Nephron (organoid): ENCODE measurements around the gene TUBB2A.
A peak's percentile ranks its signal among the peaks of the same experiment; 100 is the strongest.

Experiments used
- H3K27ac Mint-ChIP-seq, 3 experiments: 2 replicates each; pipeline ENCODE4 v1.8.0; 2020; ENCODE audit warnings: mixed read lengths in 3 of 3, mild to moderate bottlenecking in 2 of 3, moderate library complexity in 1 of 3
- H3K27me3 Mint-ChIP-seq: 2 replicates; pipeline ENCODE4 v1.8.0; 2021; ENCODE audit warnings: low read depth, mild to moderate bottlenecking, moderate library complexity, mixed read lengths
- H3K36me3 Mint-ChIP-seq: 2 replicates; pipeline ENCODE4 v1.8.0; 2020; ENCODE audit warnings: low read depth, mixed read lengths
- H3K4me1 Mint-ChIP-seq: 2 replicates; pipeline ENCODE4 v1.8.0; 2020; ENCODE audit warnings: mixed read lengths
- H3K4me3 Mint-ChIP-seq, 3 experiments: 2 replicates each; pipeline ENCODE4 v1.8.0; 2020; ENCODE audit warnings: mild to moderate bottlenecking in 3 of 3, mixed read lengths in 3 of 3, moderate library complexity in 2 of 3
- H3K9me3 Mint-ChIP-seq: 2 replicates; pipeline ENCODE4 v1.8.0; 2020; ENCODE audit warnings: mixed read lengths
- CTCF ChIP-seq, 3 experiments: fragments of 200-600 bp; sonication (generic); IDR thresholded peaks; one replicate each; pipeline ENCODE4 v1.5.0; 2021; ENCODE audit warnings: antibody characterized with exemption in 3 of 3; ENCODE audit not compliant: unreplicated experiment in 3 of 3

The TUBB2A gene

GRCh38 chr6:3135668-3136291 lies 21.6 kb downstream of the TUBB2A start:
- Mint-ChIP-seq H3K27ac (peak overlapping the region in 1 of 3 experiments; percentile 12), H3K27me3 (no peaks in the 10 kb centered on the region), H3K36me3 (peaks cover 84% of the 10 kb centered on the region), H3K9me3 (no peaks in the 10 kb centered on the region), H3K4me3 (no peak overlapping the region), H3K4me1 (peaks cover 30% of the 10 kb centered on the region)
- TF ChIP-seq CTCF (IDR thresholded peaks at IDR 0.05; ENCODE audit: unreplicated experiment in 3 of 3), result no peak

GRCh38 chr6:3133515-3133914 lies 23.8 kb downstream of the TUBB2A start:
- H3K36me3 Mint-ChIP-seq, result peaks cover 79% of the 10 kb centered on the region
- H3K4me1 Mint-ChIP-seq, result peaks cover 16% of the 10 kb centered on the region
- TF ChIP-seq CTCF (IDR thresholded peaks at IDR 0.05; ENCODE audit: unreplicated experiment in 3 of 3), result no peak
- peak overlapping the region in 2 of 3 experiments; percentile 40 to 74 for H3K27ac Mint-ChIP-seq
- no peaks in the 10 kb centered on the region for H3K9me3 Mint-ChIP-seq
- no peak overlapping the region for H3K4me3 Mint-ChIP-seq
- H3K27me3 Mint-ChIP-seq, result no peaks in the 10 kb centered on the region

GRCh38 chr6:3131695-3132094 lies 25.6 kb downstream of the TUBB2A start:
- Mint-ChIP-seq H3K4me3 (no peak overlapping the region), H3K27ac (no peak overlapping the region), H3K4me1 (peaks cover 15% of the 10 kb centered on the region), H3K36me3 (peaks cover 73% of the 10 kb centered on the region), H3K27me3 (no peaks in the 10 kb centered on the region), H3K9me3 (no peaks in the 10 kb centered on the region)
- no peak for TF ChIP-seq CTCF (IDR thresholded peaks at IDR 0.05; ENCODE audit: unreplicated experiment in 3 of 3)

- no peaks in the 10 kb centered on the region for H3K4me1 Mint-ChIP-seq
- TF ChIP-seq CTCF (IDR thresholded peaks at IDR 0.05; ENCODE audit: unreplicated experiment in 3 of 3), result no peak
- H3K4me3 Mint-ChIP-seq, result no peak overlapping the region
- no peaks in the 10 kb centered on the region for H3K27me3 Mint-ChIP-seq
- no peaks in the 10 kb centered on the region for H3K9me3 Mint-ChIP-seq
- no peak overlapping the region for H3K27ac Mint-ChIP-seq
- peaks cover 54% of the 10 kb centered on the region for H3K36me3 Mint-ChIP-seq
Observed at GRCh38 chr6:3128356-3129108, 28.8 kb downstream of the TUBB2A start.

GRCh38 chr6:3125815-3126214 lies 31.5 kb downstream of the TUBB2A start:
- Mint-ChIP-seq H3K36me3 (peaks cover 33% of the 10 kb centered on the region), H3K27ac (no peak overlapping the region), H3K27me3 (no peaks in the 10 kb centered on the region), H3K4me1 (no peaks in the 10 kb centered on the region), H3K9me3 (no peaks in the 10 kb centered on the region), H3K4me3 (no peak overlapping the region)
- TF ChIP-seq CTCF (IDR thresholded peaks at IDR 0.05; ENCODE audit: unreplicated experiment in 3 of 3), result no peak

GRCh38 chr6:3124667-3125066 lies 32.7 kb downstream of the TUBB2A start:
- H3K27me3 Mint-ChIP-seq, result no peaks in the 10 kb centered on the region

More at GRCh38 chr6:3124667-3125066, 32.7 kb downstream of the TUBB2A start:
- H3K9me3 Mint-ChIP-seq, result no peaks in the 10 kb centered on the region
- no peak for TF ChIP-seq CTCF (IDR thresholded peaks at IDR 0.05; ENCODE audit: unreplicated experiment in 3 of 3)
- no peak overlapping the region for H3K4me3 Mint-ChIP-seq
- peaks cover 28% of the 10 kb centered on the region for H3K36me3 Mint-ChIP-seq
- no peak overlapping the region for H3K27ac Mint-ChIP-seq
- peaks cover under 1% of the 10 kb centered on the region for H3K4me1 Mint-ChIP-seq
